Panc1 (cell line): Measurements from ENCODE around the gene CRYBG1. TPM values are rescaled to one million over a fixed set of nuclear protein-coding genes. Genes with fewer than 3 reads are reported as not detected.
"Not testable (repeated sequence)": the region's sequence is repeated elsewhere in the genome, so short reads cannot be mapped to it uniquely, and the experiment has no call there.

Experiments
- ATAC-seq: fragments of 200-7000 bp; cut with Tn5 transposase; 2 replicates; pipeline ENCODE4 v1.9.1; 2020; ENCODE audit warnings: mild to moderate bottlenecking, moderate library complexity
- BruUV-seq: library from RNA; stranded (reverse); fragments of 400-500 nt; replicated peaks from 2 replicates; lab custom pipeline; 2021; lab: Mats Ljungman, UMichigan
- CTCF ChIA-PET: fragments of 300-600 bp; sonication (Branson Sonifier 250); formaldehyde crosslinking; loops from one replicate; lab custom pipeline; 2022; ENCODE audit warnings: antibody characterized with exemption; lab: Charles Lee
- POLR2A ChIA-PET: fragments of 300-600 bp; sonication (Branson Sonifier 250); formaldehyde crosslinking; loops from one replicate; lab custom pipeline; 2022; ENCODE audit warnings: antibody characterized with exemption; lab: Charles Lee
- DNase-seq: peaks from one replicate; pipeline ENCODE4 v3.0.0-alpha.2; 2010; ENCODE audit warnings: low read depth, low spot score
- H3K27ac ChIP-seq: 2 replicates; pipeline ENCODE4 v1.5.1; 2011; ENCODE audit warnings: mild to moderate bottlenecking, low read length, inconsistent platforms
- H3K27me3 ChIP-seq: fragments of 200-500 bp; sonication (Bioruptor generic); 2 replicates; pipeline ENCODE4 v1.6.0; 2014; ENCODE audit warnings: low read length, inconsistent platforms; ENCODE audit not compliant: control insufficient read depth, insufficient read depth
- H3K36me3 ChIP-seq: fragments of 200-500 bp; sonication (Bioruptor generic); 2 replicates; pipeline ENCODE4 v1.5.1; 2014; ENCODE audit warnings: inconsistent platforms, mild to moderate bottlenecking, low read length, moderate library complexity; ENCODE audit not compliant: control insufficient read depth, insufficient read depth
- H3K4me1 ChIP-seq: 2 replicates; pipeline ENCODE4 v1.5.1; 2011; ENCODE audit warnings: inconsistent platforms, mild to moderate bottlenecking, low read length, moderate library complexity; ENCODE audit not compliant: control insufficient read depth, insufficient read depth
- H3K4me3 ChIP-seq, 2 experiments: 2 replicates each; pipeline ENCODE4 v1.5.1; 2011 to 2012; ENCODE audit warnings: low read depth in 2 of 2, low read length in 2 of 2, mild to moderate bottlenecking in 2 of 2, inconsistent platforms in 1 of 2, moderate library complexity in 1 of 2
- H3K9me3 ChIP-seq: fragments of 200-500 bp; sonication (Bioruptor generic); 2 replicates; pipeline ENCODE4 v1.5.1; 2014; ENCODE audit warnings: low read depth, mild to moderate bottlenecking, inconsistent platforms, low read length, moderate library complexity; ENCODE audit not compliant: control insufficient read depth, insufficient read depth
- CTCF ChIP-seq: fragments of 450-650 bp; IDR thresholded peaks from 2 replicates; pipeline ENCODE4 v1.5.1; 2017; ENCODE audit warnings: mild to moderate bottlenecking
- POLR2AphosphoS5 ChIP-seq: IDR thresholded peaks from 2 replicates; pipeline ENCODE4 v1.6.1; 2012; ENCODE audit warnings: mild to moderate bottlenecking, low read depth, low read length, moderate library complexity
- REST ChIP-seq, 2 experiments: IDR thresholded peaks; 2 replicates each; pipeline ENCODE4 v1.6.1; 2011 to 2012; ENCODE audit warnings: low read depth in 2 of 2, control low read depth in 1 of 2, low read length in 1 of 2, mild to moderate bottlenecking in 1 of 2, moderate library complexity in 1 of 2; ENCODE audit not compliant: insufficient read depth in 1 of 2
- SIN3A ChIP-seq: IDR thresholded peaks from 2 replicates; pipeline ENCODE4 v1.6.1; 2012; ENCODE audit warnings: low read depth, mild to moderate bottlenecking, low read length, moderate library complexity, borderline replicate concordance; ENCODE audit not compliant: insufficient read depth
- TCF7L2 ChIP-seq: IDR thresholded peaks from 2 replicates; pipeline ENCODE4 v1.6.1; 2011; ENCODE audit warnings: mild to moderate bottlenecking, low read depth, low read length, inconsistent platforms
- in situ Hi-C: cut with HindIII; loops from 2 replicates; pipeline ENCODE4 v1.10.0; 2016; ENCODE audit warnings: low sequenced_read_pairs, low pct_unique_long_range_greater_than_20kb
- intact Hi-C: fragments of 100-400 bp; cut with micrococcal nuclease; formaldehyde crosslinking; loops from one replicate; pipeline ENCODE4 v1.10.0; 2022; ENCODE audit not compliant: unreplicated experiment
- total RNA-seq: library from RNA; stranded (reverse); gene quantifications from one replicate; pipeline ENCODE4 v1.2.1, GENCODE V29; 2021; ENCODE audit not compliant: unreplicated experiment

The CRYBG1 gene
- total RNA-seq, 1 experiment from 2014 or later = 32.3 TPM

- DNase-seq = no peak
- H3K36me3 ChIP-seq = no peaks in the 10 kb centered on the region; the same call in 1 of the 2 replicates
- in situ Hi-C loops (no loop called here), intact Hi-C loops (no loop called here)
- H3K9me3 ChIP-seq = no peaks in the 10 kb centered on the region
- no peak for ATAC-seq
- H3K27ac ChIP-seq = peak overlapping the region; percentile 97
- POLR2A ChIA-PET = no interaction called here
- TF ChIP-seq CTCF = no peak
- TF ChIP-seq TCF7L2 = no peak
- TF ChIP-seq POLR2AphosphoS5 = no peak
- TF ChIP-seq REST (IDR thresholded peaks at IDR 0.05; ENCODE audit: insufficient read depth in 1 of 2, low read depth in 2 of 2, low read length in 1 of 2) = no peak
- peak overlapping the region; percentile 80 to 82 for H3K4me3 ChIP-seq
- CTCF ChIA-PET = no interaction called here
- H3K4me1 ChIP-seq = peaks cover 49% of the 10 kb centered on the region
- BruUV-seq = no TSS peak
- no peaks in the 10 kb centered on the region for H3K27me3 ChIP-seq
Observed at GRCh38 chr6:106513808-106514582, 153.5 kb downstream of the CRYBG1 start.

GRCh38 chr6:106514583-106514885 lies 154.0 kb downstream of the CRYBG1 start:
- no peaks in the 10 kb centered on the region for H3K27me3 ChIP-seq
- in situ Hi-C loops (no loop called here), intact Hi-C loops (no loop called here)
- DNase-seq = no peak
- POLR2A ChIA-PET = no interaction called here
- H3K4me1 ChIP-seq = peaks cover 55% of the 10 kb centered on the region
- no peak for TF ChIP-seq SIN3A
- TF ChIP-seq REST (IDR thresholded peaks at IDR 0.05; ENCODE audit: insufficient read depth in 1 of 2, low read depth in 2 of 2, low read length in 1 of 2) = no peak
- TF ChIP-seq POLR2AphosphoS5 = no peak
- no peak for TF ChIP-seq CTCF
- TF ChIP-seq TCF7L2 = no peak
- H3K9me3 ChIP-seq = no peaks in the 10 kb centered on the region
- H3K27ac ChIP-seq = peak overlapping the region; percentile 97
- CTCF ChIA-PET = no interaction called here
- BruUV-seq = no TSS peak
- H3K4me3 ChIP-seq = peak overlapping the region; percentile 80 to 82
- H3K36me3 ChIP-seq = no peaks in the 10 kb centered on the region; the same call in 1 of the 2 replicates
- ATAC-seq = no peak

- in situ Hi-C loops, DNase-seq, H3K36me3 ChIP-seq, POLR2A ChIA-PET, intact Hi-C loops, BruUV-seq, CTCF ChIA-PET, ATAC-seq, H3K27me3 ChIP-seq, H3K9me3 ChIP-seq: not testable (repeated sequence)
- peak overlapping the region; percentile 97 for H3K27ac ChIP-seq
- peaks cover 60% of the 10 kb centered on the region for H3K4me1 ChIP-seq
- peak overlapping the region; percentile 80 to 82; a peak in 3 of 4 replicates for H3K4me3 ChIP-seq
Observed at GRCh38 chr6:106515582-106515981, 155.1 kb downstream of the CRYBG1 start.
